Endothelial cell of umbilical vein (primary cell): ENCODE data around the gene CTBP1.

Source experiments
- EZH2 ChIP-seq: IDR thresholded peaks from 2 replicates; pipeline ENCODE4 v1.6.1; 2012; ENCODE audit warnings: borderline replicate concordance, low read depth, mild to moderate bottlenecking, moderate library complexity, low read length, inconsistent platforms; ENCODE audit not compliant: severe bottlenecking
- FOS ChIP-seq: IDR thresholded peaks from 2 replicates; pipeline ENCODE4 v1.6.1; 2011; ENCODE audit warnings: mild to moderate bottlenecking, low read length, moderate library complexity, borderline replicate concordance; ENCODE audit not compliant: insufficient read depth
- MYC ChIP-seq: IDR thresholded peaks from one replicate; pipeline ENCODE4 v1.6.1; 2011; ENCODE audit warnings: mild to moderate bottlenecking, low read depth, low read length
- POLR2A ChIP-seq: IDR thresholded peaks from 2 replicates; pipeline ENCODE4 v1.6.1; 2012; ENCODE audit warnings: low read depth, mild to moderate bottlenecking, control low read depth, low read length
- POLR2AphosphoS5 ChIP-seq: IDR thresholded peaks from 2 replicates; pipeline ENCODE4 v1.6.1; 2012; ENCODE audit warnings: low read depth, mild to moderate bottlenecking, control low read depth, low read length, moderate library complexity; ENCODE audit not compliant: insufficient read depth
- TF ChIP-seq, protein P1 (sequence below), 2 donors: IDR thresholded peaks; 1 replicate in 1 of 2; 2 replicates in 1 of 2; pipeline ENCODE4 v1.5.1; 2011; ENCODE audit warnings: low read length in 2 of 2, mild to moderate bottlenecking in 2 of 2, moderate library complexity in 2 of 2, control low read depth in 1 of 2, inconsistent platforms in 1 of 2, low read depth in 1 of 2; ENCODE audit not compliant: insufficient read depth in 1 of 2; ENCODE audit errors: extremely low read depth in 1 of 2

DNA sequence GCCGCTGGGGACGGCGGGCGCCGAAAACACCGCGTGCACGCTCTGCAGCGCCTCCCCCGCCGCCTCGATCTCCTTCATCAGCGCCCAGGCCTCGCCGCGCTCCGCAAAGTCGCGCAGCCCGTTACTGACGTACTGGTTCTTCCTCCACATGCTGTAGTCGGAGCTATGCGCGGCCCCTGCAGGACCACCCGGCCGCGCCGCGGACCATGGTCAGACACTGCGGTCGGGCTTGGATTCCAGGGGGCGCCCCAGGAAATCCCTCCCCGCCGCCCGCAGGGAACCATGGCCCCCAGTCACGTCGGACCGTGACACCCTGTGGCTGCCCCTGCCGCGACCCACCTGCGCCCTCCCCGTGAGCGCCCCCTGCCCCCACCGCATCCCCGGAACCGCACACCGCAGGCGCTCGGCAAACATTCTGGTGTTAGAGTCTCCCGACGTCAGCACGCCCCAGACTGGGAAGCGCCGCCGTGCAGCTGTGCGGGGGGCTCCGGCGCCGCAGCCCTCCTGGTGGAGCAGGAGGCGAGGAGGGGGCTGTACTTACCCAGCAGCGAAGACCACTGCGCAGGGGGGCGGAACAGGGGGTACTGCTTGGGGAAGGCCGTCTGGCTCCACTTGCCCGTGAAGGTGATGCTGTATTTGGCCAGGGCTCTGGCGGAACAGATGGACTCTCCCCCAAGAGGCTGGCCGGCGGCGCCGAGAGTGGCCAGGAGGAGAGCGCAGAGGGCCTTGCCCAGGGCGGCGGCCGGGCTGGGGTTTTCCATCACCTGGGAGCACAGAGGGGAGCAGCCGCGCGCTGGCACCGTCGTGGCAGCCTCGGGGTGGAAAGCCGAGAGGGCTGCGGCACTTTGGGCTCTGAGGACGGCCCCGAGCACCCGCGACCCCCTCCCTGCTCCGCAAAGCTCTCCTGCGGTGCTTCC lies 77.4 kb downstream of the CTBP1 start:
- TF ChIP-seq, protein P1, sequence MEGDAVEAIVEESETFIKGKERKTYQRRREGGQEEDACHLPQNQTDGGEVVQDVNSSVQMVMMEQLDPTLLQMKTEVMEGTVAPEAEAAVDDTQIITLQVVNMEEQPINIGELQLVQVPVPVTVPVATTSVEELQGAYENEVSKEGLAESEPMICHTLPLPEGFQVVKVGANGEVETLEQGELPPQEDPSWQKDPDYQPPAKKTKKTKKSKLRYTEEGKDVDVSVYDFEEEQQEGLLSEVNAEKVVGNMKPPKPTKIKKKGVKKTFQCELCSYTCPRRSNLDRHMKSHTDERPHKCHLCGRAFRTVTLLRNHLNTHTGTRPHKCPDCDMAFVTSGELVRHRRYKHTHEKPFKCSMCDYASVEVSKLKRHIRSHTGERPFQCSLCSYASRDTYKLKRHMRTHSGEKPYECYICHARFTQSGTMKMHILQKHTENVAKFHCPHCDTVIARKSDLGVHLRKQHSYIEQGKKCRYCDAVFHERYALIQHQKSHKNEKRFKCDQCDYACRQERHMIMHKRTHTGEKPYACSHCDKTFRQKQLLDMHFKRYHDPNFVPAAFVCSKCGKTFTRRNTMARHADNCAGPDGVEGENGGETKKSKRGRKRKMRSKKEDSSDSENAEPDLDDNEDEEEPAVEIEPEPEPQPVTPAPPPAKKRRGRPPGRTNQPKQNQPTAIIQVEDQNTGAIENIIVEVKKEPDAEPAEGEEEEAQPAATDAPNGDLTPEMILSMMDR (IDR thresholded peaks at IDR 0.05; ENCODE audit: extremely low read depth in 1 of 2, insufficient read depth in 1 of 2, low read depth in 1 of 2, low read length in 2 of 2) = no peak
- no peak for TF ChIP-seq POLR2A
- peak; percentile 96 for TF ChIP-seq EZH2
- TF ChIP-seq MYC = no peak
- TF ChIP-seq POLR2AphosphoS5 = no peak
- TF ChIP-seq FOS = no peak
